T-cell (primary cell): ENCODE measurements around the gene DBH. TPM values are rescaled to one million over a fixed set of nuclear protein-coding genes. Genes with fewer than 3 reads are reported as not detected.

ENCODE experiments used
- ATAC-seq, 4 experiments: fragments of 200-7000 bp in 3 of 4; fragments of 150-1000 bp in 1 of 4; cut with Tn5 transposase; replicated peaks in 1 of 4; 1 replicate in 3 of 4; 2 replicates in 1 of 4; pipeline ENCODE4 v1.10.0; 2021; ENCODE audit warnings: moderate library complexity in 3 of 4, mild to moderate bottlenecking in 2 of 4, moderate number of reproducible peaks in 1 of 4
- CTCF ChIA-PET, 2 donors: fragments of 300-600 bp; sonication (Branson Sonifier 250); formaldehyde crosslinking; loops; one replicate each; lab custom pipeline; 2022; ENCODE audit warnings: antibody characterized with exemption in 2 of 2; lab: Charles Lee
- POLR2A ChIA-PET, 2 donors: fragments of 300-600 bp; sonication (Branson Sonifier 250); formaldehyde crosslinking; loops; one replicate each; lab custom pipeline; 2022; ENCODE audit warnings: antibody characterized with exemption in 2 of 2; lab: Charles Lee
- DNase-seq, 35 experiments: peaks; one replicate each; pipeline versions ENCODE4 v3.0.0 to v3.0.0-alpha.2; 2013 to 2023
- H3K27ac ChIP-seq: one replicate; pipeline ENCODE4 v1.5.1; 2013; ENCODE audit warnings: low read length
- H3K27me3 ChIP-seq, 2 experiments: replicated peaks in 1 of 2; 1 replicate in 1 of 2; 2 replicates in 1 of 2; pipeline versions ENCODE4 v1.6.1 to v1.7.0; 2013; ENCODE audit warnings: low read length in 1 of 2, mixed read lengths in 1 of 2; ENCODE audit not compliant: control insufficient read depth in 2 of 2, insufficient read depth in 2 of 2; ENCODE audit errors: extremely low read depth in 1 of 2
- H3K36me3 ChIP-seq, 2 donors: 1 replicate in 1 of 2; 2 replicates in 1 of 2; pipeline versions ENCODE4 v1.6.1 to v1.7.0; 2013; ENCODE audit warnings: low read length in 1 of 2; ENCODE audit not compliant: control insufficient read depth in 2 of 2, insufficient read depth in 1 of 2; ENCODE audit errors: extremely low read depth in 1 of 2
- H3K4me1 ChIP-seq, 2 experiments: 1 replicate in 1 of 2; 2 replicates in 1 of 2; pipeline versions ENCODE4 v1.6.1 to v1.7.0; 2013; ENCODE audit warnings: low read length in 2 of 2, mixed read lengths in 1 of 2; ENCODE audit not compliant: insufficient read depth in 2 of 2, control insufficient read depth in 1 of 2; ENCODE audit errors: extremely low read depth in 1 of 2
- H3K4me3 ChIP-seq, 2 donors: 1 replicate in 1 of 2; 2 replicates in 1 of 2; pipeline versions ENCODE4 v1.5.1 to v1.7.0; 2013; ENCODE audit warnings: mild to moderate bottlenecking in 2 of 2, low read length in 1 of 2, moderate library complexity in 1 of 2; ENCODE audit not compliant: control insufficient read depth in 1 of 2; ENCODE audit errors: extremely low read depth in 1 of 2
- H3K9me3 ChIP-seq: 2 replicates; pipeline ENCODE4 v1.7.0; 2013
- H3K27ac Mint-ChIP-seq, 2 donors: one replicate each; pipeline ENCODE4 v1.8.0; 2020 to 2021; ENCODE audit warnings: mild to moderate bottlenecking in 2 of 2, mixed read lengths in 2 of 2
- H3K27me3 Mint-ChIP-seq, 2 donors: one replicate each; pipeline ENCODE4 v1.8.0; 2021 to 2022; ENCODE audit warnings: mixed read lengths in 2 of 2
- H3K36me3 Mint-ChIP-seq: one replicate; pipeline ENCODE4 v1.8.0; 2021; ENCODE audit warnings: mixed read lengths
- H3K4me1 Mint-ChIP-seq, 3 donors: one replicate each; pipeline ENCODE4 v1.8.0; 2020 to 2022; ENCODE audit warnings: mixed read lengths in 3 of 3, mild to moderate bottlenecking in 1 of 3
- H3K4me3 Mint-ChIP-seq, 3 donors: one replicate each; pipeline ENCODE4 v1.8.0; 2020 to 2022; ENCODE audit warnings: mild to moderate bottlenecking in 3 of 3, mixed read lengths in 3 of 3, moderate library complexity in 3 of 3
- H3K9me3 Mint-ChIP-seq, 3 donors: one replicate each; pipeline ENCODE4 v1.8.0; 2020 to 2022; ENCODE audit warnings: mixed read lengths in 3 of 3
- WGBS: methylation state at CpG from one replicate; pipeline ENCODE4 v1.1.5; 2013; ENCODE audit warnings: missing lambda C conversion rate; ENCODE audit not compliant: insufficient coverage; 5-methylcytosine and 5-hydroxymethylcytosine counted together
- total RNA-seq, 35 experiments: library from RNA in 6 of 35; stranded (reverse) in 6 of 35; fragments of 120-200 nt in 1 of 35; gene quantifications; one replicate each; pipeline versions ENCODE4 v1.2.1 to v1.2.4 and lab custom pipeline; 2013 to 2026

The DBH gene
- total RNA-seq, 5 donors from 2014 or later (not counting 1 experiment from before 2014, with no cell fraction given): 0.26 to 0.82 (median 0.32) TPM

DNA sequence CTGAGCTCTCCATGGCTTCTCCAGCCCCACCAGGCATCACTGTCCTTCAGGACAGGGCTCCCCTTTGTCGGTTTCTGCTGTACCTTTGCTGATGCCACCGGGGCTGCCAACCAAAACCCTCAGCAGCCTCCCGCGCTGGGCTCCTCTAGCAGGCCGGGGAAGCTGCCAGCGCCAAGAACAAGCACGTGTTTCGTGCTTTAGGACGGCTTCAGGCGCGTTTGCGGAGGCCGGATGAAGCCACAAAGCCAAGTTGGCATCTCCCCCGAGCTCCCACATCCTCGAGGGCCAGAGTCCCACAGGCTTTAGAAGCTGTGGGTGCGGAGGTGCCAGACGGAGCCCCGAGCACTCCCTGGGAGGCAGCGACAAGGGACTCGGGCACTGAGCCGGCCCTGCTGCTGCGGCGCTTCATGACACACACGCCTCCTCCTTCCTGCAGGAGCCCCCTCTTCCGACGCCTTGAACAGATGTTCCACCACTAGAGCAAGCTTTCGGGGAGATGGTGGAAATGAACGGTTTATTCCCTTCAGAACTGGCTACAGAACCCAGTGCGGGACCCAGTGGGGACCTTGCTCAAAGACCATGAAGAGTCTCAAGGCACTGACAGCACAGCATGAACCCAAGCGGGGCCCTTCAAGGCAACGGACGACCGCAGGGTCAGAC lies 65.3 kb downstream of the DBH start:
- H3K27ac Mint-ChIP-seq: peak overlapping the region; percentile 99
- peak overlapping the region; percentile 91 for H3K27ac ChIP-seq
- H3K4me3 ChIP-seq: peak overlapping the region; percentile 53 to 60
- H3K27me3 Mint-ChIP-seq: no peaks in the 10 kb centered on the region
- WGBS: 6% methylated on average over 33 of the region's 33 CpGs
- peaks cover 0 to 4% of the 10 kb centered on the region in 2 experiments for H3K27me3 ChIP-seq
- H3K4me1 ChIP-seq: peaks cover 53 to 58% of the 10 kb centered on the region in 2 experiments
- H3K36me3 ChIP-seq: no peaks in the 10 kb centered on the region
- peak in 31 of 35 experiments; percentile 18 to 77 (median 46) for DNase-seq
- ChIA-PET POLR2A (interaction anchor here (0.8 to 1.9 kb wide), 5 partner anchors 18 to 24 kb away, joined by 3 to 8 read pairs (median 5); no protein-coding TSS in a partner anchor), CTCF (interaction anchor here in 1 of 2 donors (0.6 to 1.5 kb wide), 3 partner anchors 18 to 680 kb away, joined by 3 to 8 read pairs (median 7); no protein-coding TSS in a partner anchor)
- H3K4me3 Mint-ChIP-seq: peak overlapping the region; percentile 81 to 89 (median 85)
- no peaks in the 10 kb centered on the region for H3K9me3 ChIP-seq
- peaks cover 55 to 68% (median 60%) of the 10 kb centered on the region in 3 donors for H3K4me1 Mint-ChIP-seq
- H3K36me3 Mint-ChIP-seq: no peaks in the 10 kb centered on the region
- H3K9me3 Mint-ChIP-seq: peaks cover 0 to 3% (median 0%) of the 10 kb centered on the region in 3 donors
- peak; percentile 27 to 42 (median 35) for ATAC-seq

DNA sequence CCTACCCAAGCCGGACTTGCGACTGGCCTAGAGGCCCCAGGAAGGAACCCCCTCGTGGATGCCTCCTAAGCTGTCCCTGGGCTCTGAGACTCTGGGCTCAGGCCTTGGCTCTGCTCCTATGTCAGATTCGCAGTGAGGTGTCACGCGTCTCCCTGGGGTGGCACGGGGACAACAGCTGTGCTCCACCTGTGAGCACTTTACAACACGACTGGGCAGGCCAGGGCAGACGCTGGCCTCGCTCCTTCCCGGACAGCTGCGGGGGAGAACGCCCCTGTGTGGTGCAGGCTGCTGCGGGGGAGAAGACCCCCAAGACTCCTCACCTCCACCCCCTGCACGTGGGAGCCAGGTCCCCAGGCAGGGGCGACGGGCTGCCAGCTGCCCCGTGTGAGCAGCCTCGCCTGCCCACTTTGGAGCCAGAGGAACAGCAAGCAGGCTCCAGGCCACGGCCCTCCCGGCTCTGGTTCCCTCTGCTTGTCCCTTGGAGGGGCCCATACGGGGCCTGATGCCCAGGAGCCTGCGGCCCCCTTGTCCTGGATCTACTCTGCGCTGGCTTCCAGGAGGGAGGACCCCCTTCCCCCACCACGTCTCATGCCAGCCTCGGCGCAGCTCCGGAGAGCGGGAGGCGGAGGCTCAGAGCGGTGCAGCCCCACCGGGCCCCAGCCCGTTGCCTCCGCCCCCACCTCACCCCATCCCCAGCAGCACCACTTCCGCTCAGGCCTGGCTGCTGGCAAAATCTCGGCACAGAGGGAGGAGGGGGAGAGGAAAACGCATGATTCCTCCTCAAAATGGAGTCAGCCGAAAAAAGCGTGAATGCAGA lies 66.0 kb downstream of the DBH start:
- H3K36me3 ChIP-seq: no peaks in the 10 kb centered on the region
- Mint-ChIP-seq H3K9me3 (peaks cover 0 to 3% (median 0%) of the 10 kb centered on the region in 3 donors), H3K27ac (peak overlapping the region; percentile 99), H3K36me3 (no peaks in the 10 kb centered on the region), H3K27me3 (no peaks in the 10 kb centered on the region), H3K4me1 (peaks cover 52 to 66% (median 57%) of the 10 kb centered on the region in 3 donors), H3K4me3 (peak overlapping the region; percentile 81 to 89 (median 85))
- peaks cover 0 to 4% of the 10 kb centered on the region in 2 experiments for H3K27me3 ChIP-seq
- DNase-seq (peak; percentile 45 to 83 (median 72)), ATAC-seq (peak; percentile 84 to 87 (median 84))
- WGBS: 9% methylated on average over 21 of the region's 39 CpGs
- H3K27ac ChIP-seq: peak overlapping the region; percentile 91
- no peaks in the 10 kb centered on the region for H3K9me3 ChIP-seq
- ChIA-PET POLR2A (interaction anchor here (0.8 to 1.9 kb wide), 4 partner anchors 18 to 25 kb away, joined by 3 to 7 read pairs (median 3); no protein-coding TSS in a partner anchor), CTCF (interaction anchor here in 1 of 2 donors (1.5 kb wide), 1 partner anchor 18 kb away, joined by 7 read pairs; no protein-coding TSS in a partner anchor)
- peaks cover 54 to 65% of the 10 kb centered on the region in 2 experiments for H3K4me1 ChIP-seq
- peak overlapping the region; percentile 53 to 60 for H3K4me3 ChIP-seq

DNA sequence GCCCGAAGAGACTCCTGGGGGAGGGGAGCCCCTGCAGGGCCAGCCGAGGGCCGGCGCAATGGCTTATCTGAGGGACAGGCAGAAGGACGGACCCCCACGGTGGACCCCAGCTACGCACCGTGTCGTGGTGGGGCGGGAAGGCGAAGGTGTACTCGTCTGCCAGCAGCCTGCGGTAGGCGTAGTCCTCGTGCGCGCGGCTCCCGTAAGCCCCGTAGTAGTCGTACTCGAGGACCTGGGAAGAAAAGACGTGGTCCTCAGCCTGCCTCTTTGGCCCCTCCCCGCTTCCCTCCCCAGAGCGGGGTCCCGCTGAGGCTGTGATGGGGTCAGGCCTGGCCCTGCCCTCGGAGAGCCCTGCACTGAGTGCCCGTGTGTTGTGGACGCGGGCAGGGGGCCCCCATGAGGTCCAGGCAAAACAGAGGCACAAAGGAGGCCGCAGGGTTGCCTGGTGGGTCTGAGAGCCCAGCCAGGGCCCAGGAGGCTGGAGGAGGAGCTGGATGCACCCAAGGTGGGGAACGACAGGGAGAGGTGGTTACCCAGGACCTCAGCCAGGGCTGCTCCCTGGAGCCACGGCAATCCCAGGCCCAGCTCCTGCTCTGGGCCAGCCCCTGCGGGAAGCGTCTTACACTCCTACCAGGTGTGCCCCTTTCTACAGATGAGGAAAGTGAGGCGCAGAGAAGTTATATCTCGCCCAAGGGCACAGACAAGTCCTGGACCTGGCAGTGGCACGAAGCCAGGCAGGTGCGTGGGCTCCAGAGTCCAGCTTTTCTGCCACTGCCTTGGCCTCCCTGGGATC lies 66.8 kb downstream of the DBH start:
- Mint-ChIP-seq H3K36me3 (no peaks in the 10 kb centered on the region), H3K4me3 (peak overlapping the region; percentile 81 to 89 (median 85)), H3K27ac (peak overlapping the region; percentile 99), H3K4me1 (peaks cover 49 to 64% (median 54%) of the 10 kb centered on the region in 3 donors), H3K27me3 (no peaks in the 10 kb centered on the region), H3K9me3 (peaks cover 0 to 3% (median 0%) of the 10 kb centered on the region in 3 donors)
- Histone ChIP-seq H3K36me3 (no peaks in the 10 kb centered on the region), H3K4me3 (peak overlapping the region; percentile 53 to 60), H3K27ac (peak overlapping the region; percentile 91), H3K4me1 (peaks cover 46 to 73% of the 10 kb centered on the region in 2 experiments), H3K9me3 (no peaks in the 10 kb centered on the region), H3K27me3 (peaks cover 0 to 4% of the 10 kb centered on the region in 2 experiments)
- 9% methylated on average over 30 of the region's 39 CpGs for WGBS
- CTCF ChIA-PET: no interaction called here
- DNase-seq: peak in 14 of 35 experiments; percentile 11 to 49 (median 30)
- ATAC-seq: peak; percentile 27 to 55 (median 42)
- POLR2A ChIA-PET: interaction anchor here (1.0 to 1.2 kb wide), 2 partner anchors 19 kb away, joined by 3 read pairs; no protein-coding TSS in a partner anchor

DNA sequence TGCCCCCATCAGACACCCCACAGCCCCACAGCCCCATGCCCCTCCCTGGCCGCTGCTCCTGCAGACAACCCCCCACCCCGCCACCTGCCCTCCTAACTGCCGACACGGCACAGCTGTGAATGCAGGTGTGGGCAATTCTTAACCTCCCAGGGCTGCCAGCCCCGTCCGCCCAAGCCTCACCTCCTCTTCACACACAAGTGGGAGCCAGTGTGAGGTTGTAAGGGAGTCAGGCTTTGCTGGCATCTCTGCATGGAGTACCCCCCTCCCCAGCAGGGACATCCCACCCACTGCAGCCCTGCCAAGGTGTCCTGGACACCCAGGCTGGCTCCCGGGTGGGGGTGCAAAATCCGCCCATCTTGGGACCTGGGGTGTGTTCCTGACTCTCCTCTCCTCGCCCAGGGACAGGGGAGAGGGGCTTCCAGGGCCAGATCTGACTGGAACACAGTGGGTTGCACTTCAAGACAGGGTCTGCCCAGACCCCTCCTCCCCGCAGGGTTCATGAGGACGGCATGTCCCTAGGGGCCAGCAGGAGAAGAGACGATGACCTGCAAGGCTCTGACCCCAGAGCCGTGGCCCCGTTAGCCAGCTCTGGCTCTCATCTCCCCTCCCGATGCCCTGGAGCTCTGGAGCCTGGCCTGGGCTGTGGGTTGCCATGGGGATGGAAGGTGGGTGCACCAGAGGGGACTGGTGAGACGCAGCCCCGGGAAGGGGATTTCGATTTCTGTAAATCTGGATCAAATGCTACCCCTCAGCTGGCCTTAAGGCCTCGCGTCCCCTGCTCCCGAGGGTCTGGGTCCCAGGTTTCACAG lies 67.6 kb downstream of the DBH start:
- CTCF ChIA-PET: no interaction called here
- H3K27ac Mint-ChIP-seq: peak overlapping the region; percentile 99
- peak overlapping the region; percentile 33 to 53 for H3K4me3 ChIP-seq
- H3K27me3 ChIP-seq: peaks cover 0 to 4% of the 10 kb centered on the region in 2 experiments
- H3K36me3 Mint-ChIP-seq: no peaks in the 10 kb centered on the region
- no peaks in the 10 kb centered on the region for H3K27me3 Mint-ChIP-seq
- WGBS: 92% methylated on average over 8 of the region's 21 CpGs
- peaks cover 42 to 56% (median 46%) of the 10 kb centered on the region in 3 donors for H3K4me1 Mint-ChIP-seq
- H3K9me3 ChIP-seq: no peaks in the 10 kb centered on the region
- peak overlapping the region; percentile 91 for H3K27ac ChIP-seq
- POLR2A ChIA-PET: no interaction called here
- peak overlapping the region; percentile 41 to 89 (median 85) for H3K4me3 Mint-ChIP-seq
- peak in 1 of 4 experiments; percentile 21 for ATAC-seq
- peak in 21 of 35 experiments; percentile 2 to 54 (median 34) for DNase-seq
- peaks cover 0 to under 1% (median 0%) of the 10 kb centered on the region in 3 donors for H3K9me3 Mint-ChIP-seq
- H3K36me3 ChIP-seq: no peaks in the 10 kb centered on the region
- H3K4me1 ChIP-seq: peaks cover 40 to 78% of the 10 kb centered on the region in 2 experiments

DNA sequence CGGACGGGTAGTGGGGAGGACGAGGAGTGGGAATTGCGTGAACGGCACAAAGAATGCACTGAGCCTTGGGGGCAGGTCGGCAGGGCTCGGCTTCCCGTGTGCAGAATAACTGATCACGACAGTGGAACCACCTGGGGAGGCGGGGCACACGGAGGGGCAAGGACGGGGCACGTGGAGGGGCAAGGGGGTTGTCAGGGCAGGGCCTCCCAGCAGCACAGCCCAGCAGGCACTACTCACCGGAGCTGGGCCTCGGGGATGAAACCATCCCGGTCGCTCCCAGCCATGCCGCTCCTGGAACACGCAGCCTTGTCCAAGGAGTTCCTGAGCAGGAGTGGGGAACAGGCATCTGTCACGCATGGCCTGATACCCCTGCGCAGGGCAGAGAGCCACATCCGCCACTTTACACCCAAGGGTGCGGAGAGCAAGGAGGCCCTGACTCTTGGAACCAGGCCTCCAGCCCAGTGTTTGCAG lies 68.6 kb downstream of the DBH start:
- peaks cover 43 to 60% (median 50%) of the 10 kb centered on the region in 3 donors for H3K4me1 Mint-ChIP-seq
- ChIA-PET POLR2A (no interaction called here), CTCF (no interaction called here)
- no peak overlapping the region for H3K4me3 ChIP-seq
- H3K36me3 Mint-ChIP-seq: no peaks in the 10 kb centered on the region
- H3K36me3 ChIP-seq: no peaks in the 10 kb centered on the region
- peak overlapping the region in 1 of 3 donors; percentile 34 for H3K4me3 Mint-ChIP-seq
- H3K27ac Mint-ChIP-seq: peak overlapping the region in 1 of 2 donors; percentile 73
- H3K4me1 ChIP-seq: peaks cover 41 to 79% of the 10 kb centered on the region in 2 experiments
- H3K27me3 Mint-ChIP-seq: no peaks in the 10 kb centered on the region
- no peaks in the 10 kb centered on the region for H3K9me3 Mint-ChIP-seq
- DNase-seq: no peak
- H3K27me3 ChIP-seq: peaks cover 0 to 6% of the 10 kb centered on the region in 2 experiments
- 95% methylated on average over 23 of the region's 23 CpGs for WGBS
- no peaks in the 10 kb centered on the region for H3K9me3 ChIP-seq
- no peak overlapping the region for H3K27ac ChIP-seq
- no peak for ATAC-seq
